WTC11 (cell line): ENCODE results near the gene ODAD4. TPM values are rescaled to one million over a fixed set of nuclear protein-coding genes. Genes with fewer than 3 reads are reported as not detected.
A peak's percentile ranks its signal among the peaks of the same experiment; 100 is the strongest.

Experiments
- ATAC-seq: fragments of 200-7000 bp; cut with Tn5 transposase; 2 replicates; pipeline ENCODE4 v1.10.0; 2021; ENCODE audit warnings: mild to moderate bottlenecking, moderate library complexity
- CTCF ChIA-PET: fragments of 300-600 bp; sonication (Branson Sonifier 250); formaldehyde crosslinking; loops from one replicate; lab custom pipeline; 2021; ENCODE audit warnings: antibody characterized with exemption; lab: Charles Lee
- POLR2A ChIA-PET: fragments of 350-600 bp; sonication (Branson Sonifier 250); formaldehyde crosslinking; loops from one replicate; lab custom pipeline; 2021; ENCODE audit warnings: antibody characterized with exemption; lab: Charles Lee
- DNase-seq: peaks from one replicate; pipeline ENCODE4 v3.0.0; 2021; ENCODE audit warnings: low spot score
- H3K27ac Mint-ChIP-seq: 2 replicates; pipeline ENCODE4 v1.8.0; 2021; ENCODE audit warnings: mixed read lengths
- H3K27me3 Mint-ChIP-seq: 2 replicates; pipeline ENCODE4 v1.8.0; 2021; ENCODE audit warnings: low read depth, mild to moderate bottlenecking, moderate library complexity, mixed read lengths
- H3K36me3 Mint-ChIP-seq: 2 replicates; pipeline ENCODE4 v1.8.0; 2021; ENCODE audit warnings: mixed read lengths
- H3K4me1 Mint-ChIP-seq: 2 replicates; pipeline ENCODE4 v1.8.0; 2022; ENCODE audit warnings: mixed read lengths
- H3K4me3 Mint-ChIP-seq: 2 replicates; pipeline ENCODE4 v1.8.0; 2021; ENCODE audit warnings: mild to moderate bottlenecking, moderate library complexity, mixed read lengths
- H3K9me3 Mint-ChIP-seq: 2 replicates; pipeline ENCODE4 v1.8.0; 2021; ENCODE audit warnings: mixed read lengths
- ATF3 ChIP-seq: sonication (generic); formaldehyde crosslinking; conservative IDR thresholded peaks from 2 replicates; pipeline ENCODE4 v1.8.1; 2022; ENCODE audit warnings: mild to moderate bottlenecking, missing genetic modification reagents
- ESRRA ChIP-seq: sonication (generic); formaldehyde crosslinking; IDR thresholded peaks from 2 replicates; pipeline ENCODE4 v1.8.1; 2022; ENCODE audit warnings: mild to moderate bottlenecking, missing genetic modification reagents, borderline replicate concordance
- FOXP1 ChIP-seq: sonication (generic); formaldehyde crosslinking; IDR thresholded peaks from 2 replicates; pipeline ENCODE4 v1.8.0; 2022; ENCODE audit warnings: missing genetic modification reagents, mild to moderate bottlenecking, moderate library complexity, borderline replicate concordance
- FOXP4 ChIP-seq: sonication (generic); formaldehyde crosslinking; IDR thresholded peaks from 2 replicates; pipeline ENCODE4 v1.8.0; 2022; ENCODE audit warnings: mild to moderate bottlenecking, missing genetic modification reagents
- GTF2I ChIP-seq: fragments of 250-450 bp; sonication (Bioruptor Pico); conservative IDR thresholded peaks from 2 replicates; pipeline ENCODE4 v1.4.0; 2021; ENCODE audit warnings: mild to moderate bottlenecking
- MLX ChIP-seq: sonication (generic); formaldehyde crosslinking; IDR thresholded peaks from 2 replicates; pipeline ENCODE4 v1.8.1; 2023; ENCODE audit warnings: mild to moderate bottlenecking, missing genetic modification reagents, moderate library complexity
- MYBL2 ChIP-seq: sonication (generic); formaldehyde crosslinking; IDR thresholded peaks from 2 replicates; pipeline ENCODE4 v1.8.1; 2023; ENCODE audit warnings: mild to moderate bottlenecking, moderate library complexity, missing genetic modification reagents
- NFATC4 ChIP-seq: fragments of 250-450 bp; sonication (Bioruptor Pico); IDR thresholded peaks from 2 replicates; pipeline ENCODE4 v1.9.0; 2021; ENCODE audit warnings: mild to moderate bottlenecking
- NFYB ChIP-seq: sonication (generic); formaldehyde crosslinking; conservative IDR thresholded peaks from 2 replicates; pipeline ENCODE4 v1.8.0; 2022; ENCODE audit warnings: low read depth, missing genetic modification reagents
- RORB ChIP-seq: fragments of 250-450 bp; sonication (Bioruptor Pico); IDR thresholded peaks from 2 replicates; pipeline ENCODE4 v1.9.0; 2021; ENCODE audit warnings: mild to moderate bottlenecking
- TCF7 ChIP-seq: sonication (generic); formaldehyde crosslinking; IDR thresholded peaks from 2 replicates; pipeline ENCODE4 v1.8.0; 2022; ENCODE audit warnings: mild to moderate bottlenecking, low read depth, missing genetic modification reagents, moderate library complexity
- ZBTB21 ChIP-seq: sonication (generic); formaldehyde crosslinking; IDR thresholded peaks from 2 replicates; pipeline ENCODE4 v1.8.1; 2023; ENCODE audit warnings: mild to moderate bottlenecking, missing genetic modification reagents, borderline replicate concordance
- total RNA-seq: library from RNA; stranded (reverse); gene quantifications from 3 replicates; pipeline ENCODE4 v1.2.3, GENCODE V29; 2021
- TF ChIP-seq, protein P1 (sequence below): fragments of 200-600 bp; IDR thresholded peaks from 2 replicates; pipeline ENCODE4 v1.8.0; 2022; ENCODE audit warnings: antibody characterized with exemption
- TF ChIP-seq, protein P2 (sequence below): sonication (generic); formaldehyde crosslinking; IDR thresholded peaks from 2 replicates; pipeline ENCODE4 v1.8.1; 2023; ENCODE audit warnings: mild to moderate bottlenecking, missing genetic modification reagents
- TF ChIP-seq, protein P3 (sequence below): sonication (generic); formaldehyde crosslinking; IDR thresholded peaks from 2 replicates; pipeline ENCODE4 v1.8.1; 2022; ENCODE audit warnings: mild to moderate bottlenecking, moderate library complexity, missing genetic modification reagents
- TF ChIP-seq, protein P4 (sequence below): fragments of 250-450 bp; sonication (Bioruptor Pico); conservative IDR thresholded peaks from 2 replicates; pipeline ENCODE4 v1.9.0; 2021; ENCODE audit warnings: mild to moderate bottlenecking

ODAD4 gene
- total RNA-seq, 1 experiment from 2014 or later: 1.9 TPM

GRCh38 chr17:41957031-41957868, 26.8 kb downstream of the ODAD4 start (continued):
- TF ChIP-seq FOXP4 (CRISPR knock-in tag) (no peak), MLX (CRISPR knock-in tag) (no peak)
- TF ChIP-seq, protein P1, sequence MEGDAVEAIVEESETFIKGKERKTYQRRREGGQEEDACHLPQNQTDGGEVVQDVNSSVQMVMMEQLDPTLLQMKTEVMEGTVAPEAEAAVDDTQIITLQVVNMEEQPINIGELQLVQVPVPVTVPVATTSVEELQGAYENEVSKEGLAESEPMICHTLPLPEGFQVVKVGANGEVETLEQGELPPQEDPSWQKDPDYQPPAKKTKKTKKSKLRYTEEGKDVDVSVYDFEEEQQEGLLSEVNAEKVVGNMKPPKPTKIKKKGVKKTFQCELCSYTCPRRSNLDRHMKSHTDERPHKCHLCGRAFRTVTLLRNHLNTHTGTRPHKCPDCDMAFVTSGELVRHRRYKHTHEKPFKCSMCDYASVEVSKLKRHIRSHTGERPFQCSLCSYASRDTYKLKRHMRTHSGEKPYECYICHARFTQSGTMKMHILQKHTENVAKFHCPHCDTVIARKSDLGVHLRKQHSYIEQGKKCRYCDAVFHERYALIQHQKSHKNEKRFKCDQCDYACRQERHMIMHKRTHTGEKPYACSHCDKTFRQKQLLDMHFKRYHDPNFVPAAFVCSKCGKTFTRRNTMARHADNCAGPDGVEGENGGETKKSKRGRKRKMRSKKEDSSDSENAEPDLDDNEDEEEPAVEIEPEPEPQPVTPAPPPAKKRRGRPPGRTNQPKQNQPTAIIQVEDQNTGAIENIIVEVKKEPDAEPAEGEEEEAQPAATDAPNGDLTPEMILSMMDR: no peak

GRCh38 chr17:41957869-41958439, 27.5 kb downstream of the ODAD4 start:
- peaks cover 2% of the 10 kb centered on the region; the same call in 1 of the 2 replicates for H3K27me3 Mint-ChIP-seq
- peaks cover 30% of the 10 kb centered on the region for H3K4me1 Mint-ChIP-seq

More at GRCh38 chr17:41957869-41958439, 27.5 kb downstream of the ODAD4 start:
- Mint-ChIP-seq H3K27ac (peak overlapping the region; percentile 89; the same call in 1 of the 2 replicates), H3K36me3 (no peaks in the 10 kb centered on the region), H3K9me3 (no peaks in the 10 kb centered on the region), H3K4me3 (no peak overlapping the region)
- DNase-seq (no peak), ATAC-seq (no peak)
- ChIA-PET POLR2A (interaction anchor here (1.0 kb wide), 2 partner anchors 27 to 39 kb away, joined by 4 read pairs; partner anchors contain the start of genes ACLY and ODAD4), CTCF (interaction anchor here (0.7 to 6.7 kb wide), 9 partner anchors 8 to 157 kb away, joined by 3 to 134 read pairs (median 4); partner anchors contain the start of genes ACLY, CNP, DNAJC7 and NKIRAS2)
- no peak for TF ChIP-seq MYBL2
- no peak for TF ChIP-seq ESRRA (CRISPR knock-in tag)
- TF ChIP-seq RORB: no peak
- TF ChIP-seq, protein P2, sequence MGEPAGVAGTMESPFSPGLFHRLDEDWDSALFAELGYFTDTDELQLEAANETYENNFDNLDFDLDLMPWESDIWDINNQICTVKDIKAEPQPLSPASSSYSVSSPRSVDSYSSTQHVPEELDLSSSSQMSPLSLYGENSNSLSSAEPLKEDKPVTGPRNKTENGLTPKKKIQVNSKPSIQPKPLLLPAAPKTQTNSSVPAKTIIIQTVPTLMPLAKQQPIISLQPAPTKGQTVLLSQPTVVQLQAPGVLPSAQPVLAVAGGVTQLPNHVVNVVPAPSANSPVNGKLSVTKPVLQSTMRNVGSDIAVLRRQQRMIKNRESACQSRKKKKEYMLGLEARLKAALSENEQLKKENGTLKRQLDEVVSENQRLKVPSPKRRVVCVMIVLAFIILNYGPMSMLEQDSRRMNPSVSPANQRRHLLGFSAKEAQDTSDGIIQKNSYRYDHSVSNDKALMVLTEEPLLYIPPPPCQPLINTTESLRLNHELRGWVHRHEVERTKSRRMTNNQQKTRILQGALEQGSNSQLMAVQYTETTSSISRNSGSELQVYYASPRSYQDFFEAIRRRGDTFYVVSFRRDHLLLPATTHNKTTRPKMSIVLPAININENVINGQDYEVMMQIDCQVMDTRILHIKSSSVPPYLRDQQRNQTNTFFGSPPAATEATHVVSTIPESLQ: no peak
- no peak for TF ChIP-seq NFATC4
- no peak for TF ChIP-seq TCF7
- TF ChIP-seq, protein P3, sequence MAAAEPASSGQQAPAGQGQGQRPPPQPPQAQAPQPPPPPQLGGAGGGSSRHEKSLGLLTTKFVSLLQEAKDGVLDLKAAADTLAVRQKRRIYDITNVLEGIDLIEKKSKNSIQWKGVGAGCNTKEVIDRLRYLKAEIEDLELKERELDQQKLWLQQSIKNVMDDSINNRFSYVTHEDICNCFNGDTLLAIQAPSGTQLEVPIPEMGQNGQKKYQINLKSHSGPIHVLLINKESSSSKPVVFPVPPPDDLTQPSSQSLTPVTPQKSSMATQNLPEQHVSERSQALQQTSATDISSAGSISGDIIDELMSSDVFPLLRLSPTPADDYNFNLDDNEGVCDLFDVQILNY (CRISPR knock-in tag): no peak
- TF ChIP-seq, protein P4, sequence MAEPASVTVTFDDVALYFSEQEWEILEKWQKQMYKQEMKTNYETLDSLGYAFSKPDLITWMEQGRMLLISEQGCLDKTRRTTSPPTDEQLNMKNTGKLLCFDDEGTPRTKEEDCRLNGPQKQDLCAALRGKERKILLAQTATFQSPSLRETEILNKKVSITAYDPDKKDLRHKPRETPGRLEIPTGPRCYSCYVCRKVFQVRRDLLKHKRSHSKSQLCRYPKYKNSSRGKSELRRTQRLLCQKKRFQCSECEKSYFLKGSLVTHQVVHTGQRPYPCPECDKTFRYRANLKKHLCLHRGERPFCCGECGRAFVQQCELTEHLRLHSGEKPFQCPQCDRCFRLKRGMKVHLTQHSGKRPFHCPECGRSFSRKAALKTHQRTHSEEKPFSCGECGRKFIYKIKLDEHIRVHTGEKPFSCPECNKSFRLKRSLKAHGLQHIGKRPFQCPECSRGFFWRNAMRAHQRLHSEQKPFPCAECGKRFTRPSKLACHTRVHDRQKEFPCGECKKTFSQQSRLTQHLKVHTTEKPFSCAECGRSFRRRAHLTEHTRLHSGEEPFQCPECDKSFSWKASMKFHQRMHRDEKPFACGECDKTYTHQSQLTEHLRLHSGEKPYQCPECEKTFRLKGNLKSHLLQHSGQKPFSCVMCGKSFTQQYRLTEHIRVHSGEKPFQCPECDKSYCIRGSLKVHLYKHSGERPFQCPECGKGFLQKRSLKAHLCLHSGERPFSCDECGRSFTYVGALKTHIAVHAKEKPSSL (CRISPR knock-in tag): no peak
- TF ChIP-seq GTF2I: no peak
- TF ChIP-seq ATF3 (CRISPR knock-in tag): no peak
- TF ChIP-seq FOXP1 (CRISPR knock-in tag): no peak
- TF ChIP-seq ZBTB21 (CRISPR knock-in tag): no peak
- TF ChIP-seq NFYB (CRISPR knock-in tag): no peak
